SK-N-SH treated with all-trans-retinoic acid at 6 μM for 48 hours (cell line): ENCODE data around the gene DOCK9.

Experiments
- ATAC-seq: fragments of 200-7000 bp; cut with Tn5 transposase; 3 replicates; pipeline ENCODE4 v1.9.1; 2020; ENCODE audit warnings: mild to moderate bottlenecking, moderate library complexity
- ARNTL ChIP-seq: fragments of 450-650 bp; formaldehyde crosslinking; IDR thresholded peaks from 2 replicates; pipeline ENCODE4 v1.5.0; 2020; ENCODE audit warnings: low read depth, mild to moderate bottlenecking, moderate library complexity, borderline replicate concordance
- CREB5 ChIP-seq: fragments of 250-450 bp; sonication (Bioruptor Pico); IDR thresholded peaks from 2 replicates; pipeline ENCODE4 v1.5.1; 2020; ENCODE audit warnings: low read depth, mild to moderate bottlenecking, moderate library complexity
- CSRNP3 ChIP-seq: fragments of 250-450 bp; sonication (Bioruptor Pico); IDR thresholded peaks from 2 replicates; pipeline ENCODE4 v1.5.1; 2021; ENCODE audit warnings: mild to moderate bottlenecking, moderate library complexity
- ESRRG ChIP-seq: fragments of 250-450 bp; sonication (Bioruptor Pico); IDR thresholded peaks from 2 replicates; pipeline ENCODE4 v1.6.1; 2021; ENCODE audit warnings: mild to moderate bottlenecking
- GLIS3 ChIP-seq: fragments of 250-450 bp; sonication (Bioruptor Pico); IDR thresholded peaks from 2 replicates; pipeline ENCODE4 v1.5.0; 2020; ENCODE audit warnings: mild to moderate bottlenecking, moderate library complexity
- ISL1 ChIP-seq: fragments of 250-450 bp; sonication (Bioruptor Pico); IDR thresholded peaks from 2 replicates; pipeline ENCODE4 v2.1.2; 2022; ENCODE audit warnings: mild to moderate bottlenecking, moderate library complexity
- OSR1 ChIP-seq: fragments of 250-450 bp; sonication (Bioruptor Pico); IDR thresholded peaks from 2 replicates; pipeline ENCODE4 v1.8.0; 2022; ENCODE audit warnings: moderate library complexity, mild to moderate bottlenecking, inconsistent platforms
- PPARA ChIP-seq: fragments of 250-450 bp; sonication (Bioruptor Pico); IDR thresholded peaks from 2 replicates; pipeline ENCODE4 v1.5.0; 2020; ENCODE audit warnings: mild to moderate bottlenecking, borderline replicate concordance
- TCF4 ChIP-seq: fragments of 250-450 bp; sonication (Bioruptor Pico); IDR thresholded peaks from 2 replicates; pipeline ENCODE4 v1.8.0; 2021; ENCODE audit warnings: mild to moderate bottlenecking, moderate library complexity, borderline replicate concordance
- ZC3H10 ChIP-seq: fragments of 250-450 bp; sonication (Bioruptor Pico); IDR thresholded peaks from 2 replicates; pipeline ENCODE4 v1.5.1; 2021; ENCODE audit warnings: mild to moderate bottlenecking, moderate library complexity
- ZFP3 ChIP-seq: fragments of 250-450 bp; sonication (Bioruptor Pico); IDR thresholded peaks from 2 replicates; pipeline ENCODE4 v1.5.0; 2020; ENCODE audit warnings: mild to moderate bottlenecking, moderate library complexity
- ZFP30 ChIP-seq: fragments of 450-650 bp; formaldehyde crosslinking; IDR thresholded peaks from 2 replicates; pipeline ENCODE4 v1.5.0; 2022; ENCODE audit warnings: mild to moderate bottlenecking, moderate library complexity
- ZNF565 ChIP-seq: fragments of 450-650 bp; formaldehyde crosslinking; conservative IDR thresholded peaks from 2 replicates; pipeline ENCODE4 v1.5.0; 2020; ENCODE audit warnings: low read depth, mild to moderate bottlenecking, moderate library complexity
- ZNF70 ChIP-seq: fragments of 450-650 bp; formaldehyde crosslinking; IDR thresholded peaks from 2 replicates; pipeline ENCODE4 v1.5.0; 2020; ENCODE audit warnings: mild to moderate bottlenecking, moderate library complexity
- TF ChIP-seq, protein P1 (sequence below): fragments of 250-450 bp; sonication (Bioruptor Pico); IDR thresholded peaks from 2 replicates; pipeline ENCODE4 v1.8.0; 2021; ENCODE audit warnings: low read depth, mild to moderate bottlenecking, moderate library complexity, borderline replicate concordance
- TF ChIP-seq, protein P2 (sequence below): fragments of 250-450 bp; sonication (Bioruptor Pico); IDR thresholded peaks from 2 replicates; pipeline ENCODE4 v1.8.0; 2020; ENCODE audit warnings: mild to moderate bottlenecking, moderate library complexity, borderline replicate concordance
- TF ChIP-seq, protein P3 (sequence below): fragments of 250-450 bp; sonication (Bioruptor Pico); IDR thresholded peaks from 2 replicates; pipeline ENCODE4 v1.5.0; 2020; ENCODE audit warnings: mild to moderate bottlenecking, moderate library complexity

DOCK9 gene

GRCh38 chr13:98881390-98881789, 96.5 kb downstream of the DOCK9 start:
- no peak for ATAC-seq
- TF ChIP-seq ZNF565 (no peak), ARNTL (CRISPR knock-in tag) (no peak), CREB5 (CRISPR knock-in tag) (no peak), ISL1 (CRISPR knock-in tag) (no peak), GLIS3 (CRISPR knock-in tag) (no peak), OSR1 (CRISPR knock-in tag) (no peak), ESRRG (CRISPR knock-in tag) (no peak)
- TF ChIP-seq, protein P1, sequence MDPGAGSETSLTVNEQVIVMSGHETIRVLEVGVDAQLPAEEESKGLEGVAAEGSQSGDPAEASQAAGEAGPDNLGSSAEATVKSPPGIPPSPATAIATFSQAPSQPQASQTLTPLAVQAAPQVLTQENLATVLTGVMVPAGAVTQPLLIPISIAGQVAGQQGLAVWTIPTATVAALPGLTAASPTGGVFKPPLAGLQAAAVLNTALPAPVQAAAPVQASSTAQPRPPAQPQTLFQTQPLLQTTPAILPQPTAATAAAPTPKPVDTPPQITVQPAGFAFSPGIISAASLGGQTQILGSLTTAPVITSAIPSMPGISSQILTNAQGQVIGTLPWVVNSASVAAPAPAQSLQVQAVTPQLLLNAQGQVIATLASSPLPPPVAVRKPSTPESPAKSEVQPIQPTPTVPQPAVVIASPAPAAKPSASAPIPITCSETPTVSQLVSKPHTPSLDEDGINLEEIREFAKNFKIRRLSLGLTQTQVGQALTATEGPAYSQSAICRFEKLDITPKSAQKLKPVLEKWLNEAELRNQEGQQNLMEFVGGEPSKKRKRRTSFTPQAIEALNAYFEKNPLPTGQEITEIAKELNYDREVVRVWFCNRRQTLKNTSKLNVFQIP (CRISPR knock-in tag) = no peak

DNA sequence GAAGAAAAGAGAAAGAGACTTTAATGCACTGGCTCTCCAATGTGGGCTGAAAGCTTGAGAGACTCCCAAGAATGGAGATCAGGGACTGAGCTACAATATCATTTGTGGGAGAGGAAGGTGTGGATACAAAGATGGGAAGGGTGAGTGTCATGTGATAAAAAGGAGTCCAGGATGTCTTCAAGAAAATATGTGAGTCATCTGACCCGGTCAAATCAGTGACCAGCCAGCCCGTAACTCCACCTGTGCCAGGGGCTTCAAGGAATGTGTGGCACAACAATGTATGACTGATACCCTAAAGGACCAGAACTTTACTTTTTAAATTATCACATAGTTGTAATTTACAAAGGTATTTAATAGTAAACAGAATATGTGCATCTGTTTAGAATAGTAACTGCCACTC, 97.2 kb downstream of the DOCK9 start:
- no peak for ATAC-seq
- TF ChIP-seq CREB5 (CRISPR knock-in tag) = no peak
- TF ChIP-seq, protein P2, sequence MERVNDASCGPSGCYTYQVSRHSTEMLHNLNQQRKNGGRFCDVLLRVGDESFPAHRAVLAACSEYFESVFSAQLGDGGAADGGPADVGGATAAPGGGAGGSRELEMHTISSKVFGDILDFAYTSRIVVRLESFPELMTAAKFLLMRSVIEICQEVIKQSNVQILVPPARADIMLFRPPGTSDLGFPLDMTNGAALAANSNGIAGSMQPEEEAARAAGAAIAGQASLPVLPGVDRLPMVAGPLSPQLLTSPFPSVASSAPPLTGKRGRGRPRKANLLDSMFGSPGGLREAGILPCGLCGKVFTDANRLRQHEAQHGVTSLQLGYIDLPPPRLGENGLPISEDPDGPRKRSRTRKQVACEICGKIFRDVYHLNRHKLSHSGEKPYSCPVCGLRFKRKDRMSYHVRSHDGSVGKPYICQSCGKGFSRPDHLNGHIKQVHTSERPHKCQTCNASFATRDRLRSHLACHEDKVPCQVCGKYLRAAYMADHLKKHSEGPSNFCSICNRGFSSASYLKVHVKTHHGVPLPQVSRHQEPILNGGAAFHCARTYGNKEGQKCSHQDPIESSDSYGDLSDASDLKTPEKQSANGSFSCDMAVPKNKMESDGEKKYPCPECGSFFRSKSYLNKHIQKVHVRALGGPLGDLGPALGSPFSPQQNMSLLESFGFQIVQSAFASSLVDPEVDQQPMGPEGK = no peak
- TF ChIP-seq, protein P3, sequence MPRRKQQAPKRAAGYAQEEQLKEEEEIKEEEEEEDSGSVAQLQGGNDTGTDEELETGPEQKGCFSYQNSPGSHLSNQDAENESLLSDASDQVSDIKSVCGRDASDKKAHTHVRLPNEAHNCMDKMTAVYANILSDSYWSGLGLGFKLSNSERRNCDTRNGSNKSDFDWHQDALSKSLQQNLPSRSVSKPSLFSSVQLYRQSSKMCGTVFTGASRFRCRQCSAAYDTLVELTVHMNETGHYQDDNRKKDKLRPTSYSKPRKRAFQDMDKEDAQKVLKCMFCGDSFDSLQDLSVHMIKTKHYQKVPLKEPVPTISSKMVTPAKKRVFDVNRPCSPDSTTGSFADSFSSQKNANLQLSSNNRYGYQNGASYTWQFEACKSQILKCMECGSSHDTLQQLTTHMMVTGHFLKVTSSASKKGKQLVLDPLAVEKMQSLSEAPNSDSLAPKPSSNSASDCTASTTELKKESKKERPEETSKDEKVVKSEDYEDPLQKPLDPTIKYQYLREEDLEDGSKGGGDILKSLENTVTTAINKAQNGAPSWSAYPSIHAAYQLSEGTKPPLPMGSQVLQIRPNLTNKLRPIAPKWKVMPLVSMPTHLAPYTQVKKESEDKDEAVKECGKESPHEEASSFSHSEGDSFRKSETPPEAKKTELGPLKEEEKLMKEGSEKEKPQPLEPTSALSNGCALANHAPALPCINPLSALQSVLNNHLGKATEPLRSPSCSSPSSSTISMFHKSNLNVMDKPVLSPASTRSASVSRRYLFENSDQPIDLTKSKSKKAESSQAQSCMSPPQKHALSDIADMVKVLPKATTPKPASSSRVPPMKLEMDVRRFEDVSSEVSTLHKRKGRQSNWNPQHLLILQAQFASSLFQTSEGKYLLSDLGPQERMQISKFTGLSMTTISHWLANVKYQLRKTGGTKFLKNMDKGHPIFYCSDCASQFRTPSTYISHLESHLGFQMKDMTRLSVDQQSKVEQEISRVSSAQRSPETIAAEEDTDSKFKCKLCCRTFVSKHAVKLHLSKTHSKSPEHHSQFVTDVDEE (CRISPR knock-in tag) = no peak
- no peak for TF ChIP-seq ZC3H10 (CRISPR knock-in tag)
- no peak for TF ChIP-seq TCF4 (CRISPR knock-in tag)
- no peak for TF ChIP-seq ISL1 (CRISPR knock-in tag)
- TF ChIP-seq CSRNP3 (CRISPR knock-in tag) = no peak
- no peak for TF ChIP-seq OSR1 (CRISPR knock-in tag)
- TF ChIP-seq ARNTL (CRISPR knock-in tag) = no peak
- TF ChIP-seq ZFP30 (CRISPR knock-in tag) = no peak
- no peak for TF ChIP-seq ZFP3 (CRISPR knock-in tag)

DNA sequence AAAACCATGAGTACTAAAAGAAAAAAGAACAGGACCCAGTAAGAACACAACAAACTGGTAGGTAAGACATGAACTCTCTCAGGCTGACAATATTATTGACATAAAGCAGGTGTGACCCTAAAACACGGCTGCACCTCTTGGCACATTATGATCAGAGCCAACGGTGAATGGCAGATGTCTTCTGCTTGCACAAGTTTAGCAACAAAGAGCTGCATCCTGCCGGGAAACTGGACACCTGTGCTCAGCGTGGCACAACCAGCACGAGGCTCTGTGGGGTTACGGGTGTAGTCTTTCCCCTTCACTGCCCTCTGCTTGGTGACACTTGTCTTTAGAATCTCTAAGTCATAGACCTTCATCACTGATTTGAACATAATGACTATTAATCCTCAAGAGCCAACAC, 97.9 kb downstream of the DOCK9 start:
- TF ChIP-seq TCF4 (CRISPR knock-in tag) (no peak), ZC3H10 (CRISPR knock-in tag) (no peak), CSRNP3 (CRISPR knock-in tag) (no peak), PPARA (CRISPR knock-in tag) (no peak), ZFP30 (CRISPR knock-in tag) (no peak), ZNF70 (no peak)
- TF ChIP-seq, protein P3 (CRISPR knock-in tag) = no peak
- no peak for ATAC-seq
